Esophagus squamous epithelium (tissue), 5 donors: ENCODE results near the gene CPNE9. TPM values are rescaled to one million over a fixed set of nuclear protein-coding genes. Genes with fewer than 3 reads are reported as not detected.
A peak's percentile ranks its signal among the peaks of the same experiment; 100 is the strongest.

Experiments
- DNase-seq: peaks from one replicate; lab custom pipeline; 2025; lab: John Stamatoyannopoulos, UW
- H3K27ac ChIP-seq, 4 donors: fragments of 200-600 bp; sonication (generic); one replicate each; pipeline ENCODE4 v1.5.1; 2016 to 2019; ENCODE audit warnings: mild to moderate bottlenecking in 1 of 4
- H3K27me3 ChIP-seq, 4 donors: fragments of 200-600 bp; sonication (generic); 1 replicate in 3 of 4; 2 replicates in 1 of 4; pipeline versions ENCODE4 v1.5.1 to v1.6.0; 2017 to 2021; ENCODE audit warnings: antibody characterized with exemption in 1 of 4
- H3K36me3 ChIP-seq, 3 donors: fragments of 200-600 bp; sonication (generic); one replicate each; pipeline ENCODE4 v1.5.1; 2016 to 2019
- H3K4me1 ChIP-seq, 3 donors: fragments of 200-600 bp; sonication (generic); one replicate each; pipeline ENCODE4 v1.5.1; 2017 to 2019
- H3K4me3 ChIP-seq, 4 donors: fragments of 200-600 bp; sonication (generic); 1 replicate in 3 of 4; 2 replicates in 1 of 4; pipeline ENCODE4 v1.5.1; 2016 to 2019; ENCODE audit warnings: mild to moderate bottlenecking in 2 of 4, moderate library complexity in 1 of 4
- H3K9me3 ChIP-seq, 3 donors: fragments of 200-600 bp; sonication (generic); one replicate each; pipeline ENCODE4 v1.5.1; 2016 to 2019
- POLR2A ChIP-seq, 4 donors: fragments of 450-650 bp; IDR thresholded peaks; one replicate each; pipeline ENCODE4 v1.6.1; 2017; ENCODE audit warnings: antibody characterized with exemption in 4 of 4, mild to moderate bottlenecking in 4 of 4, moderate library complexity in 3 of 4
- WGBS, 2 donors: methylation state at CpG; one replicate each; pipeline ENCODE4 v1.1.5; 2018; 5-methylcytosine and 5-hydroxymethylcytosine counted together
- intact Hi-C: fragments of 100-400 bp; cut with DNase I; formaldehyde crosslinking; loops from one replicate; pipeline ENCODE4 v1.15.0; 2022
- total RNA-seq, 4 donors: library from RNA; depleted of rRNA; stranded (reverse); fragments of >200 nt; gene quantifications; one replicate each; pipeline ENCODE4 v1.1.0, GENCODE V29; 2016
- TF ChIP-seq, protein P1 (sequence below), 6 experiments: fragments of 450-650 bp in 4 of 6; fragments of 200-600 bp in 2 of 6; sonication (generic) in 2 of 6; IDR thresholded peaks; one replicate each; pipeline ENCODE4 v1.5.1; 2016 to 2019; ENCODE audit warnings: antibody characterized with exemption in 6 of 6, mild to moderate bottlenecking in 4 of 6, moderate library complexity in 4 of 6
- donor health status: DM: yes; HTN: yes; CAD: no.

CPNE9 gene
- total RNA-seq, 4 donors from 2014 or later: not detected

DNA sequence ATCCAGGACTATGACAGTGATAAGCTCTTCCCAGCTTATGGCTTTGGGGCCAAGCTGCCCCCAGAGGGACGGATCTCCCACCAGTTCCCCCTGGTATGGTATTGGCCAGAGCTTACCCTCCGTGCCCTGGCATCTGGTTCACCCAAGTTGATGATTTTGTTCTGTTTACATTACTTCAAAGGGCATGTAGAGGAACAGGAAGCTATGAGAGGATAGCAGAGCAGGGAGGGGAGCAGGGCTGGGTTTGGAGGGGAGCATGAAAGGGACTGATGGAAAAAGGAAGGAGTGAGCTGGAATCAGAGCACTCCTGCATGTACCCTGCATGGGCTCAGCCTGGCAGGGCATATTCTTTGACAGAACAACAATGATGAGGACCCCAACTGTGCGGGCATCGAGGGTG is 14.5 kb downstream of the CPNE9 start:
- Histone ChIP-seq H3K9me3 (no peaks in the 10 kb centered on the region), H3K27me3 (no peaks in the 10 kb centered on the region), H3K4me3 (no peak overlapping the region), H3K36me3 (no peaks in the 10 kb centered on the region), H3K4me1 (peaks cover 0 to 14% (median 3%) of the 10 kb centered on the region in 3 donors), H3K27ac (no peak overlapping the region)
- 31 to 95% methylated on average over 2 of the region's 4 CpGs for WGBS, 2 donors
- no peak for TF ChIP-seq POLR2A (IDR thresholded peaks at IDR 0.05)
- TF ChIP-seq, protein P1, sequence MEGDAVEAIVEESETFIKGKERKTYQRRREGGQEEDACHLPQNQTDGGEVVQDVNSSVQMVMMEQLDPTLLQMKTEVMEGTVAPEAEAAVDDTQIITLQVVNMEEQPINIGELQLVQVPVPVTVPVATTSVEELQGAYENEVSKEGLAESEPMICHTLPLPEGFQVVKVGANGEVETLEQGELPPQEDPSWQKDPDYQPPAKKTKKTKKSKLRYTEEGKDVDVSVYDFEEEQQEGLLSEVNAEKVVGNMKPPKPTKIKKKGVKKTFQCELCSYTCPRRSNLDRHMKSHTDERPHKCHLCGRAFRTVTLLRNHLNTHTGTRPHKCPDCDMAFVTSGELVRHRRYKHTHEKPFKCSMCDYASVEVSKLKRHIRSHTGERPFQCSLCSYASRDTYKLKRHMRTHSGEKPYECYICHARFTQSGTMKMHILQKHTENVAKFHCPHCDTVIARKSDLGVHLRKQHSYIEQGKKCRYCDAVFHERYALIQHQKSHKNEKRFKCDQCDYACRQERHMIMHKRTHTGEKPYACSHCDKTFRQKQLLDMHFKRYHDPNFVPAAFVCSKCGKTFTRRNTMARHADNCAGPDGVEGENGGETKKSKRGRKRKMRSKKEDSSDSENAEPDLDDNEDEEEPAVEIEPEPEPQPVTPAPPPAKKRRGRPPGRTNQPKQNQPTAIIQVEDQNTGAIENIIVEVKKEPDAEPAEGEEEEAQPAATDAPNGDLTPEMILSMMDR (IDR thresholded peaks at IDR 0.05): no peak
- DNase-seq: no peak
- intact Hi-C loops: no loop called here

DNA sequence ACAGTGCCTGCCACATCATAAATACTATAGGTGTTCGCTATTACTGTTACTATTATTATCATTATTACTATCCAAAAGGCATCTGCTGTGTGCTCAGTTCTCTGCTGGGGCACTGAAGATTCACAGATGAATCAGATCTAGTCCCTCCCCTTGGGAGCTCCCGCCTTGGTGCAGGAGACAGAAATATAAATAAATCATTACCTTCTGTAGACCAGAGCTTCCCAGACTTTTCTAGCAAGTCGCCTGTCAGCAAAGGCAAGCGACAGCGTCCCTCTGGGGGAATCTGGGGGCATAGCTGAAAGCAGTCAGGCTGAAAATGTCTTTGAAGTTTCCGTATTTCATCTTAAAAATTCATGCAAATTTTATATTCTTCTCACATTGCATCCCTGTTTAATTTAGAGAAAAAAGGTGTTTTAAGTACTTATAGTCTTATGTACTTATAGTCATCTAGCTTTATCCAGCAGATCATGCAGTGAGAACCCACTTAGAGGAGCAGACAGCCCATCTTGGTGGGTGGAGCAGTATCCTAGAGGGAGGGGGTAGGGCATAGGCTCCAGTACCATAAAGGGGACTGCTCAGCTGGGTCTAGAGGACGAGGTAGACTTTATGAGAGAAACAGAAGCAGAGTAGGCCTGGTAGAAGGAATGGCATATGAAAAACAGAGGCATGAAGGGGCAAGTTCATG is 17.5 kb downstream of the CPNE9 start:
- intact Hi-C loops: no loop called here

DNA sequence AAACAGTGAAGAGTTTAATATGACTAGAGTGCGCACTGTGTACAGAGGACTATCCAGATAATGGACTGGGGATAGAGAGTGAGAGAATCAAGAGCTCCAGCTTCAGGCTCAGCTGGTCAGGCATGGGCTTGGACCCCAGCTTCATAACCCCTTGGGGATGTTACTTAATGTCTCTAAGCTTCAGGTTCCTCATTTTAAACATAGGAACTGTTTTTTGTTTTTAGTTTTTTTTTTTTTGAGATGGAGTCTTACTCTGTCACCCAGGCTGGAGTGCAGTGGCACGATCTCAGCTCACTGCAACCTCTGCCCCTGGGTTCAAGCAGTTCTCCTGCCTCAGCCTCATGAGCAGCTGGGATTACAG is 18.0 kb downstream of the CPNE9 start:
- Histone ChIP-seq H3K36me3 (no peaks in the 10 kb centered on the region), H3K27me3 (no peaks in the 10 kb centered on the region), H3K9me3 (no peaks in the 10 kb centered on the region), H3K4me3 (no peak overlapping the region), H3K27ac (no peak overlapping the region), H3K4me1 (no peaks in the 10 kb centered on the region)
- WGBS, 2 donors: 69 to 72% methylated on average over 2 of the region's 2 CpGs
- TF ChIP-seq, protein P1 (IDR thresholded peaks at IDR 0.05): no peak
- no peak for TF ChIP-seq POLR2A (IDR thresholded peaks at IDR 0.05)
- no peak for DNase-seq
- intact Hi-C loops: no loop called here

More for the DNA sequence above, 17.5 kb downstream of the CPNE9 start:
- Histone ChIP-seq H3K9me3 (no peaks in the 10 kb centered on the region), H3K27ac (no peak overlapping the region), H3K4me3 (no peak overlapping the region), H3K36me3 (no peaks in the 10 kb centered on the region), H3K27me3 (no peaks in the 10 kb centered on the region), H3K4me1 (peaks cover 0 to under 1% (median under 1%) of the 10 kb centered on the region in 3 donors)
- TF ChIP-seq, protein P1 (IDR thresholded peaks at IDR 0.05): no peak
- TF ChIP-seq POLR2A (IDR thresholded peaks at IDR 0.05): no peak
- WGBS, 2 donors: 29 to 42% methylated on average over 7 of the region's 7 CpGs
- no peak for DNase-seq

DNA sequence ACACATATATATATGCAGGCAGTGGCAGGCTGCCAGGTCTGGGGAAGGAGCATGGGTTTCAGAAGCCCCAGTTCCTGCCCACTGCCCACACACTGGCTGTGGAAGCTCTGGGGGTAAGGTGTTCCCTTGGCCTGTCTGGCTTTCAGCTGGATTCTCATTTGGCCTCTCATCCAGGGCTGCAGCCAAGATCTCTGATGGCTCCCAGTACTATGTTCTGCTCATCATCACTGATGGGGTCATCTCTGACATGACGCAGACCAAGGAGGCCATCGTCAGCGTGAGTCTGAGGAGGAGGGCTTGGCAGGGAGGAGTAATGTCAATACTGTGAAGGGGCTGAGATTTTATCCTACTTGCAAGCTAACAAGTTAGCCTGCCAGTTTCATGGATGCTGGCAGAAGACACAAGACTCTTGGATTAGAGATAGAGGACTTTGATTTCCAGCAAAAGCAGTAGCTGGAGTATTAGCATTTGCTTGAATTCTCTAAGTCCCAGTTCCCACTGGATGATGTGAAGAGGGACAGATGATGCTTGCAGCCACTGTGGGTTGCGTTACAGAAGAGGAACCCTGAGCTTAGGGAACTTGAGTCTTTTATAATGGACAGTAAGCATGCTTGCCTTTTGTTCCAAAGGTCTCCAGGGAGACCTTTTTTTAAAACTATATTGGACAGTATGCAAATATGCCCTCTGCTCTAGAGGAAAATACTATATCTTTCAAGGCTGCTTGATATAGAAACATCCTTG is 22.3 kb downstream of the CPNE9 start:
- intact Hi-C loops: no loop called here
- 85 to 90% methylated on average over 1 to 4 of the region's 4 CpGs for WGBS, 2 donors
- no peak overlapping the region for H3K27ac ChIP-seq
- DNase-seq: no peak
- no peak overlapping the region for H3K4me3 ChIP-seq
- TF ChIP-seq, protein P1 (IDR thresholded peaks at IDR 0.05): no peak
- no peak for TF ChIP-seq POLR2A (IDR thresholded peaks at IDR 0.05)
- no peaks in the 10 kb centered on the region for H3K27me3 ChIP-seq
- H3K4me1 ChIP-seq: peaks cover 0 to 8% (median 0%) of the 10 kb centered on the region in 3 donors
- no peaks in the 10 kb centered on the region for H3K36me3 ChIP-seq
- no peaks in the 10 kb centered on the region for H3K9me3 ChIP-seq

DNA sequence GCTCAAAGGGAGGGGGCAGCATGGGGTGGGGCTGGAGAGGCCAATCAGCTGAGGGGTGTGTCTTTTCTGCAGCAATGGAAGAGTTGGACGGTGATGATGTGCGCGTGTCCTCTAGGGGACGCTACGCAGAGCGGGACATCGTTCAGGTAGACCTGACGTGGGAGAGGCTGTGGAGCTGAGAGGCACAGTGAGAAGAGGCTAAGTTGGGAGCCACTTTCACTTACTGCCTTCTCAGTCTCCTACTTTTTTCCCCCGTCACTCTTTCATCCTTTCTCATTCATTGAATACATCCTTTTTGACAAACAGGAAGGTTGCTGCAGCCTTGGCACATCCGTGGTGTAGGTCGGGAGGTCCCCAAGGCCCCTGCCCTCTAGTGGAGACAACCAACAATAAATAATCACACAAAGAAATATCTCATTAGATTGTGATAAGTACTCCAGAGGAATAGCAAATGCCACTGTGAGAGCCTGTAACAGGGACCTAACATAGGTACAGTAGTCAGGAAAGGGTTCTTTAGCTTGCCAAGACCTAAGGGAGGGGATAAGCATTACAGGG is 23.5 kb downstream of the CPNE9 start:
- 13% methylated on average over 11 of the region's 11 CpGs for WGBS, 2 donors
- Histone ChIP-seq H3K27ac (no peak overlapping the region), H3K36me3 (no peaks in the 10 kb centered on the region), H3K27me3 (no peaks in the 10 kb centered on the region), H3K4me1 (peaks cover 0 to 10% (median 1%) of the 10 kb centered on the region in 3 donors), H3K4me3 (no peak overlapping the region), H3K9me3 (no peaks in the 10 kb centered on the region)
- no peak for DNase-seq
- TF ChIP-seq, protein P1 (IDR thresholded peaks at IDR 0.05): peak in 2 of 6 experiments; percentile 14 to 33
- TF ChIP-seq POLR2A (IDR thresholded peaks at IDR 0.05): no peak
- intact Hi-C loops: no loop called here
